ENCODE results near the gene ADAMTS19.

ADAMTS19 gene

GRCh38 chr5:129496421-129496820 is 36.3 kb downstream of the ADAMTS19 start:
- no peak overlapping the region for H3K4me3 ChIP-seq (ENCODE audit: control insufficient read depth, low read depth, low read length)
- DNase-seq (ENCODE audit: low read depth), result no peak
- no peak for TF ChIP-seq CTCF (IDR thresholded peaks at IDR 0.05; ENCODE audit: control insufficient read depth, insufficient read depth, low read depth, low read length, missing control alignments)

GRCh38 chr5:129496864-129497595 is 36.9 kb downstream of the ADAMTS19 start:
- H3K4me3 ChIP-seq (ENCODE audit: control insufficient read depth, low read depth, low read length), result no peak overlapping the region
- TF ChIP-seq CTCF (IDR thresholded peaks at IDR 0.05; ENCODE audit: control insufficient read depth, insufficient read depth, low read depth, low read length, missing control alignments), result no peak
- DNase-seq (ENCODE audit: low read depth), result no peak

DNA sequence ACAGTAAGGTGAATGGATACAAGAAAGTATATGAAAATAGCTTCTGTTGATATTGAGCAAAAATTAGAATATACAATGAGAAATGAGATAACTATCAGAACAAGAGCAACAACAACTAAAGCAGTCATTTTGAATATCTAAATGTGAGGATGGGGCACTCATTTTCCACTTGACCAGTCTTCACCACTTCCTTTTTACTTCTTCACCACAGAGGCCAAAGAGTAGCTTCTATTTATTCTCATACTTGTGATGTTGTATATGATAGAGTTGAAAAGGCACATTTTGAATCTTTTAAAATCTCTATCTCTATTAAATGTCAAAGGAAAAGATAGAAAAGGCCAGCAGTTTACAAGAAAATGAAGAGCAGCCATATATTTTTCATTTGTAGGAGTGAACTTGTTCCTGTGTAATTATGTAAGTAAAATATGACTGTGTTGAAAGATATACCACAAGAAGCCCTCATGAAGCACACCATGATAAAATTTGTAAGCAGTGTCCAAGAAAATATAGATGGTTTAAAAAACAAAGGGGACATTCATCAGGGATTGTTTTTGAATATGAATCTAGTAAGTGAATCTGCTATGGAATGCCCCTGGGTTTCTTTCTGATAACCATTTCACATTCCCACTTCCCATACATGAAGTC is 39.2 kb downstream of the ADAMTS19 start:
- DNase-seq (ENCODE audit: low read depth), result no peak
- no peak overlapping the region for H3K4me3 ChIP-seq (ENCODE audit: control insufficient read depth, low read depth, low read length)
- no peak for TF ChIP-seq CTCF (IDR thresholded peaks at IDR 0.05; ENCODE audit: control insufficient read depth, insufficient read depth, low read depth, low read length, missing control alignments)

DNA sequence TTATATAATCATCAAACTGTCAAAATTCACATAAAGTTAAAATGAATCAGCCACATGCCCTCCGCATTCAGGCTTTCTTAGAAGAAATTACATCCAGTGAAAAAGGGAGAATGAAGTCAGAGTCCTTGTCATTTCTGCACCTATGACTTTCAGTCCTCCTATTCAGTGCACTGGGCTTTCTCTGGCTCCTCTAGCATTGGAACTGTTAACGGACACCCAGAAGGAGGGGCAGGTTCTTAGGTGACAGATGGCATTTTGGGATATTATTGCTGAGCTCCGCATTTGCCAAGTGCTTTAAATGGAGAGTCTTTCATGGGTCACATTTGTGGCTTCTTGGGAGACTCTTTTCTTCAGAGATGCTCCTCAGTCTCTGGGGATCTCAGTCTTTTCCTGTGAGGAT is 40.0 kb downstream of the ADAMTS19 start:
- no peak overlapping the region for H3K4me3 ChIP-seq (ENCODE audit: control insufficient read depth, low read depth, low read length)
- no peak for DNase-seq (ENCODE audit: low read depth)
- TF ChIP-seq CTCF (IDR thresholded peaks at IDR 0.05; ENCODE audit: control insufficient read depth, insufficient read depth, low read depth, low read length, missing control alignments), result no peak

GRCh38 chr5:129506086-129506485 is 46.0 kb downstream of the ADAMTS19 start:
- TF ChIP-seq CTCF (IDR thresholded peaks at IDR 0.05; ENCODE audit: control insufficient read depth, insufficient read depth, low read depth, low read length, missing control alignments), result no peak
- H3K4me3 ChIP-seq (ENCODE audit: control insufficient read depth, low read depth, low read length), result no peak overlapping the region
- DNase-seq (ENCODE audit: low read depth), result no peak

DNA sequence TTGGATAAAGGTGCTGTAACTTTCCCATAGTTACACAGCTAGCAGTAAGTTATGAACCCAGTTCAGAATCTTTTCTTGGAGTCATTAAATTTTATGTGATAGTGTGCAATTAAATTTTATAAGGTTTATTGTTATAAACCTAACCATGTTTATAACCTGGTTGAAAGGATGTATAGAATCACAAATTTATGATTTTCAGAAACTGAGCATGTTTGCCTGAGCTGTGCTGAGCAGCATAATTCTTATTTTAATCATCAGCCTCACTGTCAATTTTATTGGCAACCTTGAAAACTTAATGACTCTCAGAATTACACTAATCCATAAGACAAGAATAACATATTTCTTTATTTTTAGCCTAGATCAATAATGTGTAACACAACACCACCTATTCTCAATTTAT is 46.9 kb downstream of the ADAMTS19 start:
- H3K4me3 ChIP-seq (ENCODE audit: control insufficient read depth, low read depth, low read length), result no peak overlapping the region
- TF ChIP-seq CTCF (IDR thresholded peaks at IDR 0.05; ENCODE audit: control insufficient read depth, insufficient read depth, low read depth, low read length, missing control alignments), result no peak
- DNase-seq (ENCODE audit: low read depth), result no peak

Data from AG09309 (cell line).